ENCODE measurements around the gene COL21A1.

The COL21A1 gene

GRCh38 chr6:56050530-56051201 lies 196.7 kb downstream of the COL21A1 start:
- no peak for TF ChIP-seq CTCF (IDR thresholded peaks at IDR 0.05; ENCODE audit: insufficient read depth, low read depth, low read length, missing control alignments)
- no peak overlapping the region for H3K4me3 ChIP-seq (ENCODE audit: low read length)
- no peak for DNase-seq (ENCODE audit: low read depth)

GRCh38 chr6:56048601-56049000 lies 198.8 kb downstream of the COL21A1 start:
- TF ChIP-seq CTCF (IDR thresholded peaks at IDR 0.05; ENCODE audit: insufficient read depth, low read depth, low read length, missing control alignments) = no peak
- DNase-seq (ENCODE audit: low read depth) = no peak
- no peak overlapping the region for H3K4me3 ChIP-seq (ENCODE audit: low read length)

- no peak for DNase-seq (ENCODE audit: low read depth)
- no peak overlapping the region for H3K4me3 ChIP-seq (ENCODE audit: low read length)
- TF ChIP-seq CTCF (IDR thresholded peaks at IDR 0.05; ENCODE audit: insufficient read depth, low read depth, low read length, missing control alignments) = no peak
Observed at GRCh38 chr6:56047931-56048540, 199.3 kb downstream of the COL21A1 start.

GRCh38 chr6:56046576-56046975 lies 200.8 kb downstream of the COL21A1 start:
- no peak overlapping the region for H3K4me3 ChIP-seq (ENCODE audit: low read length)
- TF ChIP-seq CTCF (IDR thresholded peaks at IDR 0.05; ENCODE audit: insufficient read depth, low read depth, low read length, missing control alignments) = no peak
- peak; percentile 75 for DNase-seq (ENCODE audit: low read depth)

GRCh38 chr6:56043761-56044160 lies 203.6 kb downstream of the COL21A1 start:
- H3K4me3 ChIP-seq (ENCODE audit: low read length) = no peak overlapping the region
- no peak for DNase-seq (ENCODE audit: low read depth)
- TF ChIP-seq CTCF (IDR thresholded peaks at IDR 0.05; ENCODE audit: insufficient read depth, low read depth, low read length, missing control alignments) = no peak

- H3K4me3 ChIP-seq (ENCODE audit: low read length) = no peak overlapping the region
- TF ChIP-seq CTCF (IDR thresholded peaks at IDR 0.05; ENCODE audit: insufficient read depth, low read depth, low read length, missing control alignments) = no peak
- DNase-seq (ENCODE audit: low read depth) = peak; percentile 60
Observed at GRCh38 chr6:56043076-56043475, 204.3 kb downstream of the COL21A1 start.

GRCh38 chr6:56041591-56041990 lies 205.8 kb downstream of the COL21A1 start:
- no peak for DNase-seq (ENCODE audit: low read depth)
- no peak overlapping the region for H3K4me3 ChIP-seq (ENCODE audit: low read length)
- TF ChIP-seq CTCF (IDR thresholded peaks at IDR 0.05; ENCODE audit: insufficient read depth, low read depth, low read length, missing control alignments) = no peak
